Endometrium (tissue), 2 donors: ENCODE results near the gene FKBP6.
"Not testable (repeated sequence)": the region's sequence is repeated elsewhere in the genome, so short reads cannot be mapped to it uniquely, and the experiment has no call there.

Source experiments
- FAIRE-seq: peaks from 2 replicates; lab custom pipeline; 2012; peaks lifted over from hg19 to GRCh38; lab: Jason Lieb, UNC
- donor health status: control.
- donor health status: control.

FKBP6 gene

GRCh38 chr7:73358590-73359275 is 30.8 kb downstream of the FKBP6 start:
- no peak for FAIRE-seq

DNA sequence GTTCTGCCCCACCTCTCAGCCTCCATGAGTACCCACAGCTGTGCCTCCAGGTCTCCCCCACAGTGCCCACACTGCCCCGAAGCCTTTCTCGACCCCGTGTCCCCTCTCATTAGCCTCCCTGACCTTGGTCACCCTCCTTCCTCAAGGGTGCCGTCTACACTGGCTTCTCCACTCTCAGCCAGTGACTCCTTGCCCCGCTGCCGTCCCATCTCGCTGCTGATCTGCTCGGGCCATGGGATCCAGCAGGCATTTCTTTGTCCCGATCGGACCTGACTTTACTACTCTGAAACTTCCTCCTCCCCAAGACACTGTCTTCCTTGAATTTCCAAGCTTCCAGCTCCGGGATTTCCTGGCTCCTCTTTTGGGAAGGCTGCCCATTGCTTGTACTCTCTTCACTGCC is 31.3 kb downstream of the FKBP6 start:
- FAIRE-seq = no peak

- FAIRE-seq = no peak
Measured at GRCh38 chr7:73359746-73360375, 31.9 kb downstream of the FKBP6 start.

DNA sequence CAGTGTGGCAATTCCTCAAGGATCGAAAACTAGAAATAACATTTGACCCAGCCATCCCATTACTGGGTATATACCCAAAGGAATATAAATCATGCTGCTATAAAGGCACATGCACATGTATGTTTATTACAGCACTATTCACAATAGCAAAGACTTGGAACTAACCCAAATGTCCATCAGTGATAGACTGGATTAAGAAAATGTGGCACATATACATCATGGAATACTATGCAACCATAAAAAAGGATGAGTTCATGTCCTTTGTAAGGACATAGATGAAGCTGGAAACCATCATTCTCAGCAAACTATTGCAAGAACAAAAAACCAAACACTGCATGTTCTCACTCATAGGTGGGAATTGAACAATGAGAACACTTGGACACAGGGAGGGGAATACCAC is 32.6 kb downstream of the FKBP6 start:
- not testable (repeated sequence) for FAIRE-seq

GRCh38 chr7:73363225-73364005 is 35.5 kb downstream of the FKBP6 start:
- no peak for FAIRE-seq

GRCh38 chr7:73364006-73364728 is 36.2 kb downstream of the FKBP6 start:
- no peak for FAIRE-seq

GRCh38 chr7:73366127-73366526 is 38.2 kb downstream of the FKBP6 start:
- FAIRE-seq = no peak

DNA sequence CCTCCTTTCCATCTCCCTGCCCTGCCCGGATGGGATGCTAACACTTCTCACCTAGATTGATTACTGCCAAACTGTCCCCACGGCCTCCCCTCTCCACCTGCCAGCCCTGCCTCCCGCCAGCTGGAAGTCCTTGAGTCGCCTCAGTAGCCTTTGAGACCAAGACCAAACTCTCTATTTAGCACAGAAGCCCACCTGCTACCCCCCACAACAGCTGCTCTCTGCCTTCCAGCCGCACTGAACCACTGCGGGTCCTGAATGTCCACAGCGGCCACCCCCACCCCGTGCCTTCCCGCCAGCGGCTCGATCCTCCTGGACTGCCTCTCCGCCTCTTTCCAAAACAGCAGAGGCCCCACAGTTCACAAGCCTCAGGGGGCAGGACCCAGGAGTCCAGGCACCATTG is 39.0 kb downstream of the FKBP6 start:
- no peak for FAIRE-seq

DNA sequence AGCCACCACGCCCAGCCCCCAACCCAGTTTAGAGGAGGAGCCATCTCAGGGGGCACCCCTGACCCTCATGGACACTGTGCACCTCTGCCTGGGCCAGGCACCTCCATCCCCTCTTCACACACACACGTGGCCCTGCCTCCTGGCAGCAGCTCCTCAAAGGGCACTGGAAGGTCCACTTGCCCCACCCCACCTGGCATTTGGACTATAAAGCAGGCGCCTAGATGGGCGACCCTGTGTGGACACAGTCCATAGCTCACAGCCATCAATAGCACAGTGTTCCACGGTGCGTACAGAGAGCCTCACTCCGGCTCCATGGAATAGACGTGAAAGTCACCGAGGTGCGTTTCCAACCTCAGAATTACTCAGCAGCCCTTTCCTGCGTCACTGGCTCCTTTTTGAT is 41.0 kb downstream of the FKBP6 start:
- no peak for FAIRE-seq

GRCh38 chr7:73369622-73370021 is 41.7 kb downstream of the FKBP6 start:
- FAIRE-seq = no peak

DNA sequence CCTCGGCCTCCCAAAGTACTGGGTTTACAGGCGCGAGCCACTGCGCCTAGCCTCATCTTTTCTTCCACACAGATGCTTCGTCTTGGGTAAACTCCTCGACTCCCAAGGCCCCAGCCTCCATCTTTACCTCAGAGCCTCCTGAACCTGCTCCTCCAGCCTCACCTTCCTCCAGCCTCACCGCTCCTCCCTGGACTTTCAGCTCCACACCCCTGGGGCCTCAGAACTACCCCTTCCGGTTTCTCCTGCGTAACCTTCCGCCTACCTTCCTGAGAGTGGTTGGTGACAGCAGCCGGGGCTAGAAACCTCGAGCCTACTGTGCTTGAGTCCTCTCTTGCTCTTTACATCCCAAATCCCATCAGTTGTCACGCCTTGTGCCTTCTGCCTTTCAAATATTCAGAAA is 45.8 kb downstream of the FKBP6 start:
- no peak for FAIRE-seq

GRCh38 chr7:73376262-73376661 is 48.3 kb downstream of the FKBP6 start:
- not testable (repeated sequence) for FAIRE-seq

DNA sequence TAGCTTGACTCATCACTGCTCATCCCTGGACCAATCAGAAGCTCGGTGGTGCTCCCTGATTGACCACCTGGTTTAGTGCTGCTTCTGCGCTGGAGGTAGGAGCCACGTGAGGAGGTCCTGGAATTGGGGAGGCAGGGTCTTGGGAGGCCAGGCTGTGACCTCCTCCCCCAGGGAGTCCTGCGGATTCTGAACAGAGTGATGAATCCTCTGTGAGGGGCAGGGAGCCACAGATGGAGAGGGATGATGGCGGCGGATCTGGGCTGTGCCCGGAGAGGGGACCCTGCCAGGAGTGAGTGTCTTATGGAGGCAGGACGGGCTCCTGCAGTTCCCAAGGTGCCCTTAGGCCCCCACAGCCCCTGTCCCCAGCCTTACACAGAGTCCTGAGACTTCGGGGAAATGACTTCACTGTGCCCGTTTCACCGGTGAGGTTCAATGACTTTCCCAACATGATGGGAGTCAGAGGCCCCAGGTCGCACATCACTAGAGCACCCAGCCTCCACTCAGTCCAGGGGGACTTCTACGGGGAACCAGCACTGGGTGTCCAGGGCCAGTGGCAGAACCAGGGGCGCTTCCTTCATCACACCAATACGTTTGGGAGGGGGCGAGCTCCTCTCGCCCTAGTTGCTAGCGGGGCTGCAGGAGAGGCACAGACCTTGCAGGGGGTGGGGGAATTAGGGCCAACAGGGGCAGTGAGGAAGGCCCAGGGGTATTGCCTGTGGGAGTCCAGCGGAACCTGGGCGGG is 48.9 kb downstream of the FKBP6 start:
- no peak for FAIRE-seq

- not testable (repeated sequence) for FAIRE-seq
Measured at GRCh38 chr7:73377413-73378200, 49.6 kb downstream of the FKBP6 start.

GRCh38 chr7:73382934-73383503 is 55.1 kb downstream of the FKBP6 start:
- no peak for FAIRE-seq

DNA sequence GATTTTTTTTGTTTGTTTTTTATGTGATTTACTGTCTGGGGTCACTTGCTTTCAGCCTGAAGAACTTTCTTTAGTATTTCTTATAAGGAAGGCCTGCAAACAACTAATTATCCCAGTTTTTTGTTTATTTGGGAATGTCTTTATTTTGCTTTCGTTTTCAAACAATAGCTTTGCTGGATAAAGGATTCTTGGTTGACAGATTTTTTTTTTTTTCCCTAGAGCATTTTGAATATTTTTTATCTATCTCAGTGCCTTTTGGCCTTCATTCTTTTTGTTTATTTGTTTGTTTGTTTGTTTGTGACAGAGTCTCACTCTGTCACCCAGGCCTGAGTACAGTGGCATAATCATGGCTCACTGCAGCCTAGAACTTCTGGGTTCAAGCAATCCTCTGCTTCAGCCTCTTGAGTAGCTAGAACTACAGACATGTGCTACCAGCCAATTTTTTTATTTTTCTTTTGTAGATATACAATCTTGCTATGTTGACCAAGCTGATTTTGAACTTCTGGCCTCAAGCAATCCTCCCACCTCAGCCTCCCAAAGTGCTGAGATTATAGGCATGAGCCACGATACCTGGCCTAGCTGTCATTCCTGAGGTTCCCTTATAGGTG is 59.4 kb downstream of the FKBP6 start:
- no peak for FAIRE-seq

DNA sequence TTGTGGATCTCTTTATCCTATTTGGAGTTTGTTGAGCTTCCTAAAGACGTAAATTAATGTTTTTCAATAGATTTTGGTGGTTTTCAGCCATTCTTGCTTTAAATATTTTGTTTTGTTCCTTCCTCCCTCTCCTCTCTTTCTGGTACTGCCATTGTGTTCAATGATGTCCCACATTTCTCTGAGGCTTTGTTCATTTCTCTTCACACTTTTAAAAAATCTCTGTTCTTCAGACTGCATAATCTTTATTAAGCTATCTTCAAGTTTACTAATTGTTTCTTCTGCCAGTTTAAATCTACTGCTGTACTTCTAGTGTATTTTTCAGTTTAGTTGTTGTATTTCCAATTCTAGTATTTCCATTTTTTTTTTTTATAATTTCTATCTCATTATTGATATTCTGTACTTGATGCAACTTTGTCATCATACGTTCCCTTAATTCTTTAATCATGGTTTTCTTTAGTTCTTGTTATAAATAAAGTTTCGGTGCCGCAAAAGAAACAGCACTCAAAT is 60.0 kb downstream of the FKBP6 start:
- no peak for FAIRE-seq

GRCh38 chr7:73391396-73391795 is 63.4 kb downstream of the FKBP6 start:
- no peak for FAIRE-seq

DNA sequence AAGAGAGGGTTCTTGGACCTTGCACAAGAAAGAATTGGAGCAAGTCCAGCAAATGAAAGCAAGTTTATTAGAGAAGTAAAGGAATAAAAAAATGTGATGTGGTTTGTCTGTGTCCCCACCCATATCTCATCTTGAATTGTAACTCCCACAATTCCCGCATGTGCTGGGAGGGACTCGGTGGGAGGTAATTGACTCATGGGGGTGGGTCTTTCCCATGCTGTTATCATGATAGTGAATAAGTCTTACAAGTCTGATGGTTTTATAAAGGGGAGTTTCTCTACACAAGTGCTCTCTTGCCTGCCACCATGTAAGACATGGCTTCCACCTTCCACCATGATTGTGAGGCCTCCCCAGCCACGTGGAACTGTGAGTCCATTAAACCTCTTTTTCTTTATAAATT is 66.5 kb downstream of the FKBP6 start:
- FAIRE-seq = no peak
